NCI-H1092 (cell line): Measurements from ENCODE around the gene PIP5KL1.

Source experiments
- DNase-seq: peaks from one replicate; lab custom pipeline; 2025; lab: John Stamatoyannopoulos, UW

PIP5KL1 gene

GRCh38 chr9:127947841-127948710, 17.5 kb upstream of the PIP5KL1 start:
- DNase-seq = no peak

GRCh38 chr9:127946728-127947127, 16.2 kb upstream of the PIP5KL1 start:
- DNase-seq = no peak

- DNase-seq = no peak
Measured at GRCh38 chr9:127945942-127946341, 15.4 kb upstream of the PIP5KL1 start.

GRCh38 chr9:127945338-127945737, 14.8 kb upstream of the PIP5KL1 start:
- DNase-seq = no peak

- no peak for DNase-seq
Measured at GRCh38 chr9:127944586-127945218, 14.1 kb upstream of the PIP5KL1 start.

GRCh38 chr9:127943731-127944144, 13.2 kb upstream of the PIP5KL1 start:
- peak; percentile 70 for DNase-seq

DNA sequence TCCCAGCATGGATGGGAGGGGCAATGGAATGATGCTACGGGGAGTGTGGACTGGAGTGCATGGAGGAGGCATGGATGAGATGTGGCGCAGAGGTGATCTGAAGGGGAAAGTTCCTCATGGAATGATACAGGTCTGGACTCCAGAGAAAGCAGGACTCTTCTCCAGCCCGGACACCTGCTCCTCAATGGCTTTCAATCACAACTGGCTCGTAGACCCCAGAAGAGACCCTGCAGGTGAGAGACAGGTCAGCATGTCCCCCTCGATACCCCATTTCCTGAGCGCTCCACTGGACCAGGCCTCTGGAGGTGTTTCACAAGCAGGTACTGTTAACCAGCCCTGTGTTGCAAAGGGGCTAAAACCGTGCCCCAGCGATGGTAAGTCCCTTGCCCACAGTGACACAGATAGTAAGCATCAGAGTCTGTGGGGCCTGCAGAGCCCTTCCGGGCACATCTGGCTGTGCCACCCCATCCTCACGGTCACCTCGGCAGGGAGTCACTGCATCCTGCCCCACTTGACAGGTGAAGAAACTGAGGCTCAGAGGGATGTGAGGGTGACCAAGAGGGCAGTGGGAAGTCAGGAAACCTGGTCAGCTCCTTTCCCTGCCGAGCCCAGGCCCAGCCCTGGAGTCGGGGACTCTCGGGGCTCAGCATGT, 12.6 kb upstream of the PIP5KL1 start:
- no peak for DNase-seq

DNA sequence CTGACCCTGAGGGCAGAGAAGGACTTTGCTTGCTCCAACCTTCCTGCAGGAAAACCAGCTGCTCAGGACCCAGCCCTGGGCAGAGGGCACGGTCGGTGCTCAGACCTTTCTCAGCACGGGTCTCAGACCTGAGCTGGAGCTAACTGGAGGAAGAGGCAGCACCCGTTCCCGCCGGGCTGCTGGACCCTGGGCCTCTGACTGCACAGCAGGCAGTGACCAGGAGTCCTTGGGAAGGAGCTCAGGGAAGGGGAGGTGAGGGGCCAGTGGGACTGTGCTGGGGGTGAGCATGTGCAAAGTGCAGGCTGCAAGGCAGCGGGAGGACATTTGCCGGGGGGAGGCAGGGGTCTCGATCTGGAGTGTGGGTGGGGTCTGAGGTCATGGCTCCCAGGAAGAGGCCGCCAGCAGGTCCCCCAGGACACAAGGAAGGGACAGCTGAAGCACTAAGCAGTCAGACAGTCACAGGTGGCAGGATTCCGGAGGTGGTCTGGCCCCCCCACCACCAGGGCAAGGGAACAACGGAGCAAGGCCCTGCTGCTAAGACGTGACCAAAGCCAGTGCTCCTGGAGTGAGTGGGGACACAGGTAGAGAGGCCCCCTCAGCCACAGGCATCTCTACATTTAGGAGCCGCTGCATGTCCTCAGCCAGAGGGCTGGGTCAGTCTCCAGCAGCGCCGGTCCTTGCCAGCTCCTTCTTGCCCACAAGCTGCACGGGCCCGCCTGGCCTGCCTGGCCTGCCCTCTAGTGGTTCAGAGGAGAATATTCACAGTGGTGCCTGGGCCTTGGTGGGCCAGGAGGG, 11.8 kb upstream of the PIP5KL1 start:
- DNase-seq = peak; percentile 29

GRCh38 chr9:127941961-127942215, 11.3 kb upstream of the PIP5KL1 start:
- DNase-seq = no peak

DNA sequence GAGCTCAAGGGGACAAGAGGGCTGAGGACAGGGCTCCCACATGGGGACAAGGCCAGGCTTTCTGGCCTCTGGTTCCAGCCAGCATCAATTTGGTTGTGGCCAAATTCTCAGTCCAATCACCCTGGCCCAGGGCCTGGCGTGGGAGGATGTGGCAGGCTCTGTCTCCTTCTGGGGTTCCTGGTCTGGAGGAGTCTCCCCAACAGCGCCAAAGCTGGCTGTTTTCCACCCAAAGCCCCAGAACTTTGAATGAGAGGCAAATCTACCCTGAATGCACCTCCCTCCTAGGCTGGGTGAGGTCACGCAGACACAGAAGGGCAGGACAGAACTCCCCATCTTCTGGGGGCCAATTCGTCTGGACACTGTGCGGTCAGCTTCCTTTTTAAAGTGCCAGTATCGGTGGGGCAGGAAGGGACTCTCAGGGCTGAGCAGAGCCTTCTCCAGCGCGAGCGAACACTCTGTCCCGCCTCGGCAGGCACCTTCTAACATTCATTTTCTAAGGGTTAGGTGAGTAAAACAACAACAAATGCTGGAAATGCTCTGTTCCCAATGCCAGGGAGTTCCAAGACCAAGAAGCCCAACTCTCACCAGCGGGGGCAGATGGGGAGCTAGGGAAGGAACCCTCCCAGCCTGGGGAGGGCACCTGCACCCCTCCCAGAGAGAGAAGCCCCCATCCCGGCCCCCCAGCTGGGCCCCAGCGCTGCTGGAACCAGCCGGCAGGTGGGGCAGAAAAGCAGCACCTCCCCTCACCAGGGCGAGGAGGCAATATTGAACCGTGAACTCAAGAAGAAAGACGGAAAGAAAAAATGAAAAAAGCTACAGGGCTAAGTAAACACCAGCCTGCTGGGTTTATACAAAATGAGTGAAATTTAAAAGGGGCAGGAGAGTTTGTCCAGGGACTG, 10.7 kb upstream of the PIP5KL1 start:
- no peak for DNase-seq

DNA sequence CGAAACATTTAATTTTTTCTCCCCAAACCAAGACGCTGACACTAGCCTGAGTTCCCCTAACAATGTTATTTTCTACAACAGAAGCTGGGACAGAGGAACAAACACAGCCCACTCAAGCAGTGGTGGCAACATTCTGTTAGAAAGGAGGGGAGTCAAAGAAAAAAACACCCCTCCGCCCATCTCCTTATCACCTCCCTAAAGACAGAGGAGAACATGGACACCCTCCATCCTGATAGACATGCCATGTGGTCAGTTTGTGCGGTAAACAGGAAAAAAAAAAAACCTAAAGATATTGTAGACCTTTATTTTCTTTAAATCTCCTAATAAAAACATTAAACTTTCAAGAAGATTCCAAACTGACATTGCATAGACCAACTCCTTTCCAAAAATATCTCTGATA, 10.0 kb upstream of the PIP5KL1 start:
- no peak for DNase-seq

- DNase-seq = no peak
Measured at GRCh38 chr9:127938298-127938690, 7.7 kb upstream of the PIP5KL1 start.

- DNase-seq = peak; percentile 65
Measured at GRCh38 chr9:127937388-127938297, 7.1 kb upstream of the PIP5KL1 start, which contains the start of gene DPM2. TSS of gene DPM2 (minus strand) at chr9:127937854. CDS start at chr9:127937820, 34 bp downstream.

GRCh38 chr9:127937056-127937387, 6.4 kb upstream of the PIP5KL1 start:
- no peak for DNase-seq

GRCh38 chr9:127936347-127936852, 5.8 kb upstream of the PIP5KL1 start:
- no peak for DNase-seq

DNA sequence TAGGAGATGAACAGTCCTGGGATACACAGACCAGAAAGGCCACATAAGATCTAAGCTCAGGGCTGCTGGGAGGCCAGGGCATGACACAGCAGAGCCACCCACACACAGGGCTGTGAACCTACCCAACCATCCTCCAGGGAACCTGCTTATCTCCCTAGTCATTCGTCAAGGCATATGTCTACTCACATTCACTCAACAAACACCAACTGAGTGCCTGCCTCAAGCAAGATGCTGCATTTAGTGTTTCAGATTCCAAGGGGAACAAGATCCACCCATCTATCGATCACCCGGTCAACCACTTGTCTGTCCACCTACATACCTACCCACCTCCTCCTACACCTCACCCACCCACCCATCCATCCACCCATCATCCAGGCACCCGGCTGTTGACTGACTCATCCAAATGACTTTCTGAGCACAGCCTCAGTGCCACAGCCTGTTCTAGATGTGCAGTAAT, 5.2 kb upstream of the PIP5KL1 start:
- DNase-seq = no peak

- DNase-seq = no peak
Measured at GRCh38 chr9:127934986-127935385, 4.4 kb upstream of the PIP5KL1 start.

DNA sequence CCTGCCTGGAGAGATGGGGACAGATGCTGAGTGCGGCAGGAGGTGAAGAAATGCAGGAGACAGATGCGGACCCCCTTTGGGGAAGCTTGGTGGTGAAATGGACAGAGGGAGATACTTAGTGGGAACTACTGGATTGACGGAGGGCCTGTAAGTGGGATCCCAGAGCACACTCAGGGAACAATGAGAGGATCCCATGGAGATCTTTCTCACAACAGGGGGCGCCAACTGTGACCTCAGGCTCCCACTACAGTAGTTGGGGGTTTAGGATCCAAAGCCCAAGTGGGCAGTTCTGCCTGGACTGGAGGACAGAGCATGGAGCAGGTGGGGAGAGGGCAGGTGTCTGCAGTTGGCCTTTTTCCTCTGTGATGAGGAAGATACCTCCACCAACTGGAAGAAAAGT, 3.7 kb upstream of the PIP5KL1 start:
- DNase-seq = no peak

DNA sequence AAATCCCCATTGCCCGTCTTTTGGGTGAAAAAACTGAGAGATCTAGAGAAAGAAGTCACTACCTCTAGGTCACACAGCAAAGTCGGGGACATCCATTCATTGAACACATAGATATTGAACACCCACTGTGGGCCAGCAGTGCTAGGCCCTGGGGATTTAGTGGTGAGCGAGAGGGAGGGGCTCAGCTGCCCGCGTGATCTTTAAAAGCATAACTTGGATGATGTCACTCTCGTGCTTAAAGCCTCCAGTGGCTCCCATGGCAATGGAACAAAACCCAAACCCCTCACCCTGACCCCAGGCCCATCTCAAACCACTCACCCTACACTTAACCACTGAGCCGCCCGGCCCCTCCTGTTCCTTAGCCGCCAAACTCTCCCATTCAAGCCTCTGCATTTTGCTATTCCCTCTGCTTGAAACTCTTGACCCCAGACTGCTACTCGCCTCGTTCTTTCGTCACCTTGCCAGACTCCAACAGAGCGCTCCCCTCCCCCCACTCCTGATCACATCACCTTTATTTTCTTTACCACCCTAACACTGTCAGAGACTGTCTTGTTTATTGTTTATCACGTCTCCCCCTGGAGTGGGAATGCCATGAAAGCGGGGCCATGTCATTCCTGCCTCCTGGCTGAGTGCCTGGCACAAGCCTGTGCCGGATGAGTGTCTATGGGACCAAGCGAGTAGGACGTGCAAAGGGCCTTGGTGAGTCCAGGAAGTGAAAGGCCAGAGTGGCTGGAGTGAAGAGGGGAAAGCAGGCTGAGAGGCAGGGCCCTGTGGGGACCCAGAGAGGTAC, 710 bp upstream of the PIP5KL1 start:
- DNase-seq = no peak
